SK-N-SH (cell line): ENCODE measurements around the gene ATXN7. TPM values are rescaled to one million over a fixed set of nuclear protein-coding genes. Genes with fewer than 3 reads are reported as not detected.

Experiments
- CTCF ChIA-PET: fragments of 300-600, 350-600 bp; formaldehyde crosslinking; extraction: SDS; loops from one replicate; lab custom pipeline; 2021; lab: Yijun Ruan, JAX
- POLR2A ChIA-PET: fragments of 350-600 bp; sonication (Branson Sonifier 250); formaldehyde crosslinking; extraction: SDS; loops from one replicate; lab custom pipeline; 2020; ENCODE audit warnings: antibody characterized with exemption, inconsistent platforms; lab: Yijun Ruan, JAX
- DNase-seq: peaks from one replicate; pipeline ENCODE4 v3.0.0; 2012
- H2AFZ ChIP-seq: fragments of 200-600 bp; sonication (generic); 2 replicates; pipeline ENCODE4 v1.8.1; 2016; ENCODE audit warnings: antibody characterized with exemption, mild to moderate bottlenecking, low read depth
- H3F3A ChIP-seq: fragments of 200-600 bp; sonication (generic); replicated peaks from 2 replicates; pipeline ENCODE3; 2016; ENCODE audit warnings: antibody characterized with exemption, mild to moderate bottlenecking; ENCODE audit not compliant: insufficient read depth
- H3K27ac ChIP-seq, 2 experiments: fragments of 200-500 bp in 1 of 2; fragments of 200-600 bp in 1 of 2; sonication (Bioruptor generic) in 1 of 2; sonication (generic), shearing (Covaris generic) in 1 of 2; 2 replicates each; pipeline versions ENCODE4 v1.5.1 to v1.6.1; 2014 to 2016; ENCODE audit warnings: low read depth in 2 of 2, inconsistent platforms in 1 of 2, low read length in 1 of 2, mild to moderate bottlenecking in 1 of 2, mixed read lengths in 1 of 2
- H3K27me3 ChIP-seq: fragments of 200-600 bp; sonication (generic), shearing (Covaris generic); 2 replicates; pipeline ENCODE4 v1.6.1; 2016; ENCODE audit warnings: mixed run types; ENCODE audit not compliant: insufficient read depth
- H3K36me3 ChIP-seq, 2 experiments: fragments of 200-500 bp in 1 of 2; fragments of 200-600 bp in 1 of 2; sonication (Bioruptor generic) in 1 of 2; sonication (generic) in 1 of 2; replicated peaks in 1 of 2; 2 replicates each; pipeline versions ENCODE3 to v1.5.1; 2014 to 2016; ENCODE audit warnings: low read length in 1 of 2, mild to moderate bottlenecking in 1 of 2; ENCODE audit not compliant: insufficient read depth in 2 of 2, control insufficient read depth in 1 of 2
- H3K4me1 ChIP-seq, 2 experiments: fragments of 200-500 bp in 1 of 2; fragments of 200-600 bp in 1 of 2; sonication (Bioruptor generic) in 1 of 2; sonication (generic), shearing (Covaris generic) in 1 of 2; 2 replicates each; pipeline versions ENCODE4 v1.5.1 to v1.6.1; 2014 to 2016; ENCODE audit warnings: low read depth in 1 of 2, low read length in 1 of 2, mixed run types in 1 of 2; ENCODE audit not compliant: insufficient read depth in 2 of 2, control insufficient read depth in 1 of 2
- H3K4me2 ChIP-seq: fragments of 200-600 bp; sonication (generic), shearing (Covaris generic); 2 replicates; pipeline ENCODE4 v1.6.1; 2017; ENCODE audit warnings: mixed run types
- H3K4me3 ChIP-seq, 2 experiments: fragments of 200-500 bp in 1 of 2; fragments of 200-600 bp in 1 of 2; sonication (Bioruptor generic) in 1 of 2; sonication (generic), shearing (Covaris generic) in 1 of 2; 2 replicates each; pipeline versions ENCODE4 v1.5.1 to v1.8.1; 2014 to 2016; ENCODE audit warnings: low read depth in 2 of 2, inconsistent platforms in 1 of 2, low read length in 1 of 2, mild to moderate bottlenecking in 1 of 2, mixed read lengths in 1 of 2, moderate library complexity in 1 of 2
- H3K79me2 ChIP-seq: fragments of 200-600 bp; sonication (generic); 2 replicates; pipeline ENCODE4 v1.8.1; 2017; ENCODE audit warnings: mild to moderate bottlenecking; ENCODE audit not compliant: insufficient read depth
- H3K9ac ChIP-seq: fragments of 200-600 bp; sonication (generic); 2 replicates; pipeline ENCODE4 v1.6.1; 2017; ENCODE audit warnings: mixed run types
- H3K9me2 ChIP-seq: fragments of 200-600 bp; sonication (generic); 2 replicates; pipeline ENCODE4 v1.6.1; 2017; ENCODE audit warnings: mixed run types
- H3K9me3 ChIP-seq: fragments of 200-600 bp; sonication (generic); 2 replicates; pipeline ENCODE4 v1.6.1; 2017; ENCODE audit warnings: mixed run types, mild to moderate bottlenecking, moderate library complexity
- H4K20me1 ChIP-seq: fragments of 200-600 bp; sonication (generic); 2 replicates; pipeline ENCODE4 v1.6.1; 2017; ENCODE audit warnings: mild to moderate bottlenecking, mixed run types; ENCODE audit not compliant: insufficient read depth
- ELF1 ChIP-seq: IDR thresholded peaks from 2 replicates; pipeline ENCODE4 v1.4.0; 2012
- EP300 ChIP-seq, 2 experiments: IDR thresholded peaks; 2 replicates each; pipeline versions ENCODE4 v1.4.0 to v1.6.1; 2012; ENCODE audit warnings: borderline replicate concordance in 1 of 2, low read depth in 1 of 2, low read length in 1 of 2
- FOSL2 ChIP-seq: IDR thresholded peaks from 2 replicates; pipeline ENCODE4 v1.4.0; 2012; ENCODE audit warnings: low read depth, mild to moderate bottlenecking, moderate library complexity, borderline replicate concordance
- FOXJ3 ChIP-seq: sonication (generic); formaldehyde crosslinking; IDR thresholded peaks from 2 replicates; pipeline ENCODE4 v1.5.1; 2020; ENCODE audit warnings: mild to moderate bottlenecking, missing genetic modification reagents
- GABPA ChIP-seq: IDR thresholded peaks from 2 replicates; pipeline ENCODE4 v1.4.0; 2012; ENCODE audit warnings: low read depth, mild to moderate bottlenecking
- GATA2 ChIP-seq: sonication (generic); formaldehyde crosslinking; IDR thresholded peaks from 2 replicates; pipeline ENCODE4 v1.5.0; 2020; ENCODE audit warnings: mild to moderate bottlenecking, missing genetic modification reagents
- MEF2A ChIP-seq: IDR thresholded peaks from 2 replicates; pipeline ENCODE4 v1.4.0; 2012; ENCODE audit warnings: low read depth, borderline replicate concordance
- RAD21 ChIP-seq: IDR thresholded peaks from 2 replicates; pipeline ENCODE4 v1.6.1; 2012; ENCODE audit warnings: mild to moderate bottlenecking, low read length
- RCOR1 ChIP-seq: fragments of 150-350 bp; IDR thresholded peaks from 2 replicates; pipeline ENCODE4 v1.6.1; 2017; ENCODE audit warnings: antibody characterized with exemption, low read length
- RFX5 ChIP-seq: IDR thresholded peaks from 2 replicates; pipeline ENCODE4 v1.6.1; 2012; ENCODE audit warnings: mild to moderate bottlenecking, improper control_type of control experiment, low read length
- SIN3A ChIP-seq: IDR thresholded peaks from 2 replicates; pipeline ENCODE4 v1.6.1; 2012; ENCODE audit warnings: low read depth, mild to moderate bottlenecking, low read length, moderate library complexity, borderline replicate concordance
- TAF1 ChIP-seq: IDR thresholded peaks from 2 replicates; pipeline ENCODE4 v1.6.1; 2012; ENCODE audit warnings: low read depth, mild to moderate bottlenecking, low read length, moderate library complexity, borderline replicate concordance
- TCF12 ChIP-seq: IDR thresholded peaks from 2 replicates; pipeline ENCODE4 v1.4.0; 2012
- YY1 ChIP-seq: IDR thresholded peaks from 2 replicates; pipeline ENCODE4 v1.4.0; 2012; ENCODE audit warnings: low read depth, mild to moderate bottlenecking
- WGBS: methylation state at CpG from one replicate; pipeline ENCODE4 v1.1.6; 2017; ENCODE audit warnings: low lambda C conversion rate; 5-methylcytosine and 5-hydroxymethylcytosine counted together
- polyA plus RNA-seq, 3 experiments: library from polyadenylated mRNA; depleted of rRNA; stranded (reverse); fragments of >200 nt; gene quantifications; 2 replicates each; pipeline ENCODE4 v1.2.3, GENCODE V29; 2012
- TF ChIP-seq, protein P1 (sequence below): IDR thresholded peaks from 2 replicates; pipeline ENCODE4 v1.6.1; 2012; ENCODE audit warnings: mild to moderate bottlenecking, low read depth, low read length, moderate library complexity
- TF ChIP-seq, protein P2 (sequence below): IDR thresholded peaks from 2 replicates; pipeline ENCODE4; 2012
- TF ChIP-seq, protein P3 (sequence below): fragments of 150-350 bp; IDR thresholded peaks from 2 replicates; pipeline ENCODE4 v1.6.1; 2017; ENCODE audit warnings: antibody characterized with exemption, low read length, low read depth, borderline replicate concordance
- TF ChIP-seq, protein P4 (sequence below): IDR thresholded peaks from 2 replicates; pipeline ENCODE4 v1.4.0; 2012; ENCODE audit warnings: low read depth, borderline replicate concordance

ATXN7 gene
- polyA plus RNA-seq, 1 of the 3 experiments (the other 2 are of a cell fraction) = 6.2 TPM

DNA sequence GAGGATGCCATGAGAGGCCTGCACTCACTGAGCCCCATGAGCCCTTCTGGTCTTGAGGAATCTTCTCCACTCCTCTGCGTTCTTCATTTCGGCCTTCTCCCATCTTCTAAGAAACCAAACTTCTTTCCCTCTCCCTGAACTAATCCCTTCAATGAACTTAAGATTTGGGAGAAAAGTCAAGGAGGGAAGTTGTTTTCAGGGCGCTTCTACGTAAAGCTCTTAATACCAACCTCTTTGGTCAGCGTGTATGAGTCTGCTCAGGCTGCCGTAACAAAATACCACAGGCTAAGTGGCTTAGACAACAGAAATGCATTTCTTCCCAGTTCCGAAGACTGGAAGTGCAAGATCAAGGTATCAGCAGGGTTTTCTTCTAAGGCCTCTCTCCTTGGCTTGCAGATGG, 173.4 kb downstream of the ATXN7 start:
- Histone ChIP-seq H4K20me1 (no peaks in the 10 kb centered on the region), H3K36me3 (no peaks in the 10 kb centered on the region), H3K4me2 (no peak overlapping the region), H3K27ac (no peak overlapping the region), H3K27me3 (no peaks in the 10 kb centered on the region), H3K9ac (no peak overlapping the region), H3K79me2 (no peaks in the 10 kb centered on the region), H3K9me2 (no peaks in the 10 kb centered on the region), H3K9me3 (no peaks in the 10 kb centered on the region), H3K4me3 (no peak overlapping the region), H3K4me1 (peaks cover 0 to 10% of the 10 kb centered on the region in 2 experiments; a peak in 2 of 4 replicates), H2AFZ (no peak overlapping the region), H3F3A (no peaks in the 10 kb centered on the region)
- CTCF ChIA-PET = interaction anchor here (1.5 to 2.8 kb wide), 2 partner anchors 9 to 426 kb away, joined by 3 to 7 read pairs; no protein-coding TSS in a partner anchor
- DNase-seq = no peak
- POLR2A ChIA-PET = no interaction called here
- TF ChIP-seq RCOR1 (no peak), TAF1 (no peak), RFX5 (no peak), RAD21 (no peak), GATA2 (CRISPR knock-in tag) (no peak), MEF2A (no peak), EP300 (IDR thresholded peaks at IDR 0.05; ENCODE audit: borderline replicate concordance in 1 of 2, low read depth in 1 of 2, low read length in 1 of 2) (no peak), FOSL2 (no peak), GABPA (no peak), FOXJ3 (CRISPR knock-in tag) (no peak), SIN3A (no peak), TCF12 (no peak), YY1 (no peak), ELF1 (no peak)
- TF ChIP-seq, protein P1, sequence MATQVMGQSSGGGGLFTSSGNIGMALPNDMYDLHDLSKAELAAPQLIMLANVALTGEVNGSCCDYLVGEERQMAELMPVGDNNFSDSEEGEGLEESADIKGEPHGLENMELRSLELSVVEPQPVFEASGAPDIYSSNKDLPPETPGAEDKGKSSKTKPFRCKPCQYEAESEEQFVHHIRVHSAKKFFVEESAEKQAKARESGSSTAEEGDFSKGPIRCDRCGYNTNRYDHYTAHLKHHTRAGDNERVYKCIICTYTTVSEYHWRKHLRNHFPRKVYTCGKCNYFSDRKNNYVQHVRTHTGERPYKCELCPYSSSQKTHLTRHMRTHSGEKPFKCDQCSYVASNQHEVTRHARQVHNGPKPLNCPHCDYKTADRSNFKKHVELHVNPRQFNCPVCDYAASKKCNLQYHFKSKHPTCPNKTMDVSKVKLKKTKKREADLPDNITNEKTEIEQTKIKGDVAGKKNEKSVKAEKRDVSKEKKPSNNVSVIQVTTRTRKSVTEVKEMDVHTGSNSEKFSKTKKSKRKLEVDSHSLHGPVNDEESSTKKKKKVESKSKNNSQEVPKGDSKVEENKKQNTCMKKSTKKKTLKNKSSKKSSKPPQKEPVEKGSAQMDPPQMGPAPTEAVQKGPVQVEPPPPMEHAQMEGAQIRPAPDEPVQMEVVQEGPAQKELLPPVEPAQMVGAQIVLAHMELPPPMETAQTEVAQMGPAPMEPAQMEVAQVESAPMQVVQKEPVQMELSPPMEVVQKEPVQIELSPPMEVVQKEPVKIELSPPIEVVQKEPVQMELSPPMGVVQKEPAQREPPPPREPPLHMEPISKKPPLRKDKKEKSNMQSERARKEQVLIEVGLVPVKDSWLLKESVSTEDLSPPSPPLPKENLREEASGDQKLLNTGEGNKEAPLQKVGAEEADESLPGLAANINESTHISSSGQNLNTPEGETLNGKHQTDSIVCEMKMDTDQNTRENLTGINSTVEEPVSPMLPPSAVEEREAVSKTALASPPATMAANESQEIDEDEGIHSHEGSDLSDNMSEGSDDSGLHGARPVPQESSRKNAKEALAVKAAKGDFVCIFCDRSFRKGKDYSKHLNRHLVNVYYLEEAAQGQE = no peak
- TF ChIP-seq, protein P2, sequence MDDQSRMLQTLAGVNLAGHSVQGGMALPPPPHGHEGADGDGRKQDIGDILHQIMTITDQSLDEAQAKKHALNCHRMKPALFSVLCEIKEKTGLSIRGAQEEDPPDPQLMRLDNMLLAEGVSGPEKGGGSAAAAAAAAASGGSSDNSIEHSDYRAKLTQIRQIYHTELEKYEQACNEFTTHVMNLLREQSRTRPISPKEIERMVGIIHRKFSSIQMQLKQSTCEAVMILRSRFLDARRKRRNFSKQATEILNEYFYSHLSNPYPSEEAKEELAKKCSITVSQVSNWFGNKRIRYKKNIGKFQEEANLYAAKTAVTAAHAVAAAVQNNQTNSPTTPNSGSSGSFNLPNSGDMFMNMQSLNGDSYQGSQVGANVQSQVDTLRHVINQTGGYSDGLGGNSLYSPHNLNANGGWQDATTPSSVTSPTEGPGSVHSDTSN = no peak
- TF ChIP-seq, protein P3, sequence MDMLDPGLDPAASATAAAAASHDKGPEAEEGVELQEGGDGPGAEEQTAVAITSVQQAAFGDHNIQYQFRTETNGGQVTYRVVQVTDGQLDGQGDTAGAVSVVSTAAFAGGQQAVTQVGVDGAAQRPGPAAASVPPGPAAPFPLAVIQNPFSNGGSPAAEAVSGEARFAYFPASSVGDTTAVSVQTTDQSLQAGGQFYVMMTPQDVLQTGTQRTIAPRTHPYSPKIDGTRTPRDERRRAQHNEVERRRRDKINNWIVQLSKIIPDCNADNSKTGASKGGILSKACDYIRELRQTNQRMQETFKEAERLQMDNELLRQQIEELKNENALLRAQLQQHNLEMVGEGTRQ = no peak
- TF ChIP-seq, protein P4, sequence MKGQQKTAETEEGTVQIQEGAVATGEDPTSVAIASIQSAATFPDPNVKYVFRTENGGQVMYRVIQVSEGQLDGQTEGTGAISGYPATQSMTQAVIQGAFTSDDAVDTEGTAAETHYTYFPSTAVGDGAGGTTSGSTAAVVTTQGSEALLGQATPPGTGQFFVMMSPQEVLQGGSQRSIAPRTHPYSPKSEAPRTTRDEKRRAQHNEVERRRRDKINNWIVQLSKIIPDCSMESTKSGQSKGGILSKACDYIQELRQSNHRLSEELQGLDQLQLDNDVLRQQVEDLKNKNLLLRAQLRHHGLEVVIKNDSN = no peak
- 98% methylated on average over 7 of the region's 7 CpGs for WGBS
